C4-2B (cell line): ENCODE measurements around the gene STAT3.
"Not testable (repeated sequence)": the region's sequence is repeated elsewhere in the genome, so short reads cannot be mapped to it uniquely, and the experiment has no call there.

ENCODE experiments used
- H3K27ac ChIP-seq: fragments of 450-650 bp; 2 replicates; pipeline ENCODE4 v1.5.1; 2017
- ZFX ChIP-seq: fragments of 450-650 bp; IDR thresholded peaks from 2 replicates; pipeline ENCODE4 v1.6.1; 2017
- TF ChIP-seq, protein P1 (sequence below): fragments of 450-650 bp; conservative IDR thresholded peaks from 2 replicates; pipeline ENCODE4 v1.5.1; 2017; ENCODE audit warnings: mild to moderate bottlenecking

Gene STAT3

DNA sequence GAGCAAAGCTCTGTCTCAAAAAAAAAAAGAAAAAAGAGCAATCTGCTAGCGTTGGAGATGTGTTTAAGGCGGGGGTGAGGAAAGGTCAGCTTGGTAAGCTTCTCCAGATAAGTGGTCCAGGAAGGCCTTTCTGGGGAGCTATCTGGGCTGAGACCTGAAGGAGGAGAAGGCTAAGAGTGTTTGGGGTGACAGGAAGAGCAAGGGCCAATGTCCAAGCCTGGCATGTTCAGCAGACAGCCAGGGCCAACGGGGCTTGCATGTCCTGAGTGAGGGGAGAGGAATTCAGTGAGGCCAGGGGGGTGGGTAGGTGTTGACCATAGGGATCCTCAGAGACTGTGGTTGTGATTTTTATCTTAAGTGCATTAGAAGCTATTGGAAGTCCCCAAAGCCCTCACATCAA is 84.5 kb downstream of the STAT3 start:
- TF ChIP-seq, protein P1, sequence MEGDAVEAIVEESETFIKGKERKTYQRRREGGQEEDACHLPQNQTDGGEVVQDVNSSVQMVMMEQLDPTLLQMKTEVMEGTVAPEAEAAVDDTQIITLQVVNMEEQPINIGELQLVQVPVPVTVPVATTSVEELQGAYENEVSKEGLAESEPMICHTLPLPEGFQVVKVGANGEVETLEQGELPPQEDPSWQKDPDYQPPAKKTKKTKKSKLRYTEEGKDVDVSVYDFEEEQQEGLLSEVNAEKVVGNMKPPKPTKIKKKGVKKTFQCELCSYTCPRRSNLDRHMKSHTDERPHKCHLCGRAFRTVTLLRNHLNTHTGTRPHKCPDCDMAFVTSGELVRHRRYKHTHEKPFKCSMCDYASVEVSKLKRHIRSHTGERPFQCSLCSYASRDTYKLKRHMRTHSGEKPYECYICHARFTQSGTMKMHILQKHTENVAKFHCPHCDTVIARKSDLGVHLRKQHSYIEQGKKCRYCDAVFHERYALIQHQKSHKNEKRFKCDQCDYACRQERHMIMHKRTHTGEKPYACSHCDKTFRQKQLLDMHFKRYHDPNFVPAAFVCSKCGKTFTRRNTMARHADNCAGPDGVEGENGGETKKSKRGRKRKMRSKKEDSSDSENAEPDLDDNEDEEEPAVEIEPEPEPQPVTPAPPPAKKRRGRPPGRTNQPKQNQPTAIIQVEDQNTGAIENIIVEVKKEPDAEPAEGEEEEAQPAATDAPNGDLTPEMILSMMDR: no peak
- TF ChIP-seq ZFX: no peak
- no peak overlapping the region for H3K27ac ChIP-seq

DNA sequence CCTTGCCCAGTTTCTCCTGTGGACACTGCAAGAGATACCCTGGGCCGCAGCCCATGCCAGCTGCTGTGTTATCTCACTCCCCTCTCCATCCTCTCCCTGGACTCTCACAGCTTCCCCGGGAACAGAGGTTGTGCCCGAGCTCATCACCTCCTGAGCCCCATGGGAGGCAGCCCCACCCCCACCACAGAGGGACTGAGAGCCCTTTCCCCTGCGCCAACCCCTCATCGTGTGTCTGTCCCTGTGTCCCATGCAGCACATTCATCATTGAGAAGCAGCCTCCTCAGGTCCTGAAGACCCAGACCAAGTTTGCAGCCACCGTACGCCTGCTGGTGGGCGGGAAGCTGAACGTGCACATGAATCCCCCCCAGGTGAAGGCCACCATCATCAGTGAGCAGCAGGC is 87.2 kb downstream of the STAT3 start:
- TF ChIP-seq, protein P1: no peak
- TF ChIP-seq ZFX: no peak

DNA sequence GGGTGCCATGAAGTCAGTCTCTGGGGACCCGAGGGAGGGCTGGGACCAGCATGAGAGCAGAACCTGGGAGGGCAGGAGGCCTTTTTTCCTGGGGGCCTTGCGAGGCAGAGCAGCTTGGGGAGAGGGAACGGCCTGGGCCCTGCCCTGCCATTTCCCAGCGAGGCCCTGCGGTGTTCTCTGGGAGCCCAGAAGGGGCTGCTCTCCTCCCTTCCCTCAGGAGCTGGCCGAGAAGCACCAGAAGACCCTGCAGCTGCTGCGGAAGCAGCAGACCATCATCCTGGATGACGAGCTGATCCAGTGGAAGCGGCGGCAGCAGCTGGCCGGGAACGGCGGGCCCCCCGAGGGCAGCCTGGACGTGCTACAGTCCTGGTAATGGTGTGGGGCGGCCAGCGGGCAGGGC is 88.3 kb downstream of the STAT3 start:
- H3K27ac ChIP-seq: not testable (repeated sequence)

More for the DNA sequence above, 87.2 kb downstream of the STAT3 start:
- no peak overlapping the region for H3K27ac ChIP-seq

DNA sequence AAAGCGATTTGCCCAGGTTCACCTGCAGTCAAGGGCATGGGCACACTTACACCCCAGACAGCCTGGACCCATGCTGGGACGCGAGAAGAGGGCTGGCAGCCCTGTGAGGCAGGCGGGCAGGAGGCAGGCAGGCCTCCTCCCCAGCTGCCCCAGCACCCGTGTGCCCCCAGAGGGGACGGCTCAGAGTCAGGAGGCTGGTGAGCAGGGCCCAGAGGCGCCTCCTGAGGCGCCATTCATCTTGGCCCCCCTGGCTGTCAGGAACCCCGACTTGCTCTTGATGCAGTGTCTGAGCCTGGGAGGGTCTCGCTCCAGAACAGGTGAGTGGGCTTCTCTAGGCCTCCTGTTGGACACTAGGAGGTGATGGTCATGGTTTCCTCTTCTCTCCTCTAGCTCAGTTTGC is 88.9 kb downstream of the STAT3 start:
- H3K27ac ChIP-seq: not testable (repeated sequence)

DNA sequence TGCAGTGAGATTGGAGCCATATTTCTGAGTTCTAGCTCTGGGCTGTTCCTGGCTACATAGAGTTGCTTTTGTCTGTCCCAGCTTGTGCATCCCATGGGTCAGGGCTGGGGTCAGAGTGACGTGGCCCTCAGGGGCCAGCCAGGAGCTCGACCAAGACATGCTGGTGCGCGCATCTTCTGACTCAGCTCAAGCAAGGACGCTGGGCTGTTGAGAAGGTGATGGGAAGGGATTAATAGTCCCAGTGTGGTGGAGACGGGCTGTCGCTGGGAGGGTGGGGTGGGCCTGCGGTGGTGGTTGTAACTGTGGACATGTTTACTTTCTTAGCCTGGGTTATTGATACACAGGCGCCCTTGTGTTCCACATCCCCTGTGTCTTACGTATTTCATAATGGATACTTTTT is 90.5 kb downstream of the STAT3 start:
- not testable (repeated sequence) for H3K27ac ChIP-seq

DNA sequence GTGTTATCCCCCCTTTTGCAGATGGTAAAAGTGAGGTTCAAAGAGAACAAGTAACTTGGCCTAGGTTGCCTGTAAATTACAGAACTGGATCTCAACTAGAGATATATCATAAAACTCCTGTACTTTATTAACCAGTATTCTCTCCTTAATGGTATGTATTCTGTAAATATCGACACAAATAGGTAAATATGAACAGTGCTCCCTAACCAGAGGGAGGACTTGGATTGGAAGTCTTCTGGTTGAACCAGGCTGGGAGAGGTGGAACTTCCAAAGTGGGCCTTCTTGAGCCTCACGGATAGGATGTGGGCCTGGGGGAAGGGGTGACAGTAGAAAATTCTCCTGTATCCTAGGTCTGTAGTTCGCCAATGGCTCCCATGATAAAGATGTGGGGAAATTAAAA is 92.2 kb downstream of the STAT3 start:
- no peak overlapping the region for H3K27ac ChIP-seq
- TF ChIP-seq, protein P1: no peak
- TF ChIP-seq ZFX: no peak

DNA sequence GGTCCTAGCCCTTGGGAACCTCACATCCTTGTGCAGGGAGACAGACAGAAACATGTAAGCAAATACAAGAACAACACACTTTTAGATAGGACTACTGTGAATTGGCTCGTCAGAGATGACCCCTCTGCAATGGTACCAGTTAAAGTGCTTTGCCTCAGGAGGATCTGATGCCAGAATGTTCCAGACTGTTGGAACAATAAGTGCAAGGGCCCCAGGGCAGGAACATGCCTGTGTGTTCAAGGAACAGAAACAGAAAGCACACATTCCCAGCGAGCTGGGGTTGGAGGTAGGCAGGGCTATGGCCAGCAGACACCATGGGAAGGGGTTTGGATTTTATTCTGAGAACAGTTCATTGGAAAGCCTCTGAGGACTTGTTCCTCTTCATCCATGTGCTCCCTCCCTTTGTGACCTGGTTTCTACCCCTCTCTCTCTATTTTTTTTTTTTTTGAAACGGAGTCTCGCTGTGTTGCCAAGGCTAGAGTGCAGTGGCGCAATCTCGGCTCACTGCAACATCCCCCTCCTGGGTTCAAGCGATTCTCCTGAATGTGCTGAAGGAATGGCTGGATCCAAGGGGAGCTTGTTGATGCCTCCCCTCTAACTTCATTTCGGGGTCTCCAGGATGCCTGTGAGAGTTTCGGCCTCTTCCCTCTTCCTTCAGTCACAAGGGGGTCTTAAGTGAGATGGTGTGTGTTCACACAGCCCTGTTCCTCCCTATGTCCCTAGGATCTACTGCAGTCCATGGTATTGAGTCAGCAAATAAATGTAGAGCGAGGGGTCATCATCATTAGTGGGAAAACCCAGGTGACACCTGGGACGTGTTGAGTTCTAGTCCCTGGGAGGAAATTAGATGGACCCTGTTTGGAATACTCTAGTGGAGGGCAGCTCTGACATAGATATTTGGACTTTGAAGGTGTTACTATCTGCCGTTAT is 93.5 kb downstream of the STAT3 start:
- TF ChIP-seq, protein P1: no peak
- no peak for TF ChIP-seq ZFX
- no peak overlapping the region for H3K27ac ChIP-seq

DNA sequence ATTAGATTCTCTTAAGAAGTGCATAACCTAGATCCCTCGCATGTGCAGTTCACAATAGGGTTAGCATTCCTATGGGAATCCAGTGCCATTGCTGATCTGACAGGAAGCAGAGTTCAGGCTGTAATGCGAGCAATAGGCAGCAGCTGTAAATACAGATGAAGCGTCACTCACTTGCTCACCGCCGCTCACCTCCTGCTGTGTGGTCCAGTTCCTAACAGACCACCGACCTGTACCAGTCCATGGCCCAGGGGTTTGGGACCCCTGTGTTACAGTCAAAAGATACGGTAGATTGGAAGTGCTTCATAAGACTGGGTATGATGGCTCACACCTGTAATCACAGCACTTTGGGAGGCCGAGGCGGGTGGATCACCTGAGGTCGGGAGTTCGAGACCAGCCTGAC is 97.1 kb downstream of the STAT3 start:
- no peak overlapping the region for H3K27ac ChIP-seq
- TF ChIP-seq, protein P1: no peak
- TF ChIP-seq ZFX: no peak

DNA sequence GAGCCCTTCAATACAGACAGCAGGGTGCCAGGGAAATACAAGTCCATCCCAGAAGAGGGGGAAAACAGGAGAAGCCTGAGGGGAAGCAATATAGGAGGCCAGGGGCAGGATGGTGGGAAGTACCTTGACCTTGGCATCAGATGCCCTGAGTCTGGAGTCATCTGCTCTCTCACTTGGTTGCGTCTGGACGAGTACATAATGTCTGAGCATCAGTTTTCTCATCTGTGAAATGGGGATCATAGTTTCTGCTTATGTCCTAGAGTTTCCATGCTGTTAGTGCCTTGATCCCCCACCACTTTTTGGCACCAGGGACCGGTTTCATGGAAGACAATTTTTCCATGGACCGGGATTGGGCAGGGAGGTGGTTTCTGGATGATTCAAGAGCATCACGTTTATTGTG is 97.7 kb downstream of the STAT3 start:
- no peak overlapping the region for H3K27ac ChIP-seq
- no peak for TF ChIP-seq ZFX
- TF ChIP-seq, protein P1: no peak
